ENCODE measurements around the gene ASB6. TPM values are rescaled to one million over a fixed set of nuclear protein-coding genes. Genes with fewer than 3 reads are reported as not detected.

Gene ASB6
- total and polyA plus RNA-seq, 2 of the 13 experiments (the other 11 are each of a cell fraction or from before 2014, with no cell fraction given) = 8.2 to 8.4 TPM

GRCh38 chr9:129626625-129627284 is 15.2 kb downstream of the ASB6 start (continued):
- TF ChIP-seq MYPOP (CRISPR knock-in tag; IDR thresholded peaks at IDR 0.05) (no peak), HMGA1 (CRISPR knock-in tag; conservative IDR thresholded peaks at IDR 0.05) (no peak), SMC3 (IDR thresholded peaks at IDR 0.05; ENCODE audit: low read length) (no peak), ASH2L (IDR thresholded peaks at IDR 0.05; ENCODE audit: insufficient read length, low read depth, low read length) (peak; percentile 19), ZNF564 (CRISPR knock-in tag; IDR thresholded peaks at IDR 0.05) (no peak), ZNF687 (CRISPR knock-in tag; IDR thresholded peaks at IDR 0.05) (peak; percentile 79), TBX3 (IDR thresholded peaks at IDR 0.05; ENCODE audit: borderline replicate concordance) (no peak), POLR2AphosphoS2 (IDR thresholded peaks at IDR 0.05; ENCODE audit: low read depth, low read length) (no peak), TFDP2 (CRISPR knock-in tag; IDR thresholded peaks at IDR 0.05) (0 out of 2 replicates have a peak, but pooled peaks have one; percentile 8), ZNF484 (CRISPR knock-in tag; IDR thresholded peaks at IDR 0.05; ENCODE audit: borderline replicate concordance, low read depth) (no peak), MYNN (CRISPR knock-in tag; IDR thresholded peaks at IDR 0.05; ENCODE audit: low read depth) (no peak), CBX5 (CRISPR knock-in tag; IDR thresholded peaks at IDR 0.05; ENCODE audit: borderline replicate concordance) (no peak), YY1 (IDR thresholded peaks at IDR 0.05; ENCODE audit: insufficient read depth, insufficient replicate concordance, low read depth, low read length) (peak; percentile 62), ESRRA (CRISPR knock-in tag; IDR thresholded peaks at IDR 0.05; ENCODE audit: low read depth) (no peak; the same call in 1 of the 2 replicates)
- TF ChIP-seq, protein P1, sequence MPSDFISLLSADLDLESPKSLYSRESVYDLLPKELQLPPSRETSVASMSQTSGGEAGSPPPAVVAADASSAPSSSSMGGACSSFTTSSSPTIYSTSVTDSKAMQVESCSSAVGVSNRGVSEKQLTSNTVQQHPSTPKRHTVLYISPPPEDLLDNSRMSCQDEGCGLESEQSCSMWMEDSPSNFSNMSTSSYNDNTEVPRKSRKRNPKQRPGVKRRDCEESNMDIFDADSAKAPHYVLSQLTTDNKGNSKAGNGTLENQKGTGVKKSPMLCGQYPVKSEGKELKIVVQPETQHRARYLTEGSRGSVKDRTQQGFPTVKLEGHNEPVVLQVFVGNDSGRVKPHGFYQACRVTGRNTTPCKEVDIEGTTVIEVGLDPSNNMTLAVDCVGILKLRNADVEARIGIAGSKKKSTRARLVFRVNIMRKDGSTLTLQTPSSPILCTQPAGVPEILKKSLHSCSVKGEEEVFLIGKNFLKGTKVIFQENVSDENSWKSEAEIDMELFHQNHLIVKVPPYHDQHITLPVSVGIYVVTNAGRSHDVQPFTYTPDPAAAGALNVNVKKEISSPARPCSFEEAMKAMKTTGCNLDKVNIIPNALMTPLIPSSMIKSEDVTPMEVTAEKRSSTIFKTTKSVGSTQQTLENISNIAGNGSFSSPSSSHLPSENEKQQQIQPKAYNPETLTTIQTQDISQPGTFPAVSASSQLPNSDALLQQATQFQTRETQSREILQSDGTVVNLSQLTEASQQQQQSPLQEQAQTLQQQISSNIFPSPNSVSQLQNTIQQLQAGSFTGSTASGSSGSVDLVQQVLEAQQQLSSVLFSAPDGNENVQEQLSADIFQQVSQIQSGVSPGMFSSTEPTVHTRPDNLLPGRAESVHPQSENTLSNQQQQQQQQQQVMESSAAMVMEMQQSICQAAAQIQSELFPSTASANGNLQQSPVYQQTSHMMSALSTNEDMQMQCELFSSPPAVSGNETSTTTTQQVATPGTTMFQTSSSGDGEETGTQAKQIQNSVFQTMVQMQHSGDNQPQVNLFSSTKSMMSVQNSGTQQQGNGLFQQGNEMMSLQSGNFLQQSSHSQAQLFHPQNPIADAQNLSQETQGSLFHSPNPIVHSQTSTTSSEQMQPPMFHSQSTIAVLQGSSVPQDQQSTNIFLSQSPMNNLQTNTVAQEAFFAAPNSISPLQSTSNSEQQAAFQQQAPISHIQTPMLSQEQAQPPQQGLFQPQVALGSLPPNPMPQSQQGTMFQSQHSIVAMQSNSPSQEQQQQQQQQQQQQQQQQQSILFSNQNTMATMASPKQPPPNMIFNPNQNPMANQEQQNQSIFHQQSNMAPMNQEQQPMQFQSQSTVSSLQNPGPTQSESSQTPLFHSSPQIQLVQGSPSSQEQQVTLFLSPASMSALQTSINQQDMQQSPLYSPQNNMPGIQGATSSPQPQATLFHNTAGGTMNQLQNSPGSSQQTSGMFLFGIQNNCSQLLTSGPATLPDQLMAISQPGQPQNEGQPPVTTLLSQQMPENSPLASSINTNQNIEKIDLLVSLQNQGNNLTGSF (CRISPR knock-in tag; IDR thresholded peaks at IDR 0.05) = peak; percentile 23; the same call in 1 of the 2 replicates
- TF ChIP-seq, protein P2, sequence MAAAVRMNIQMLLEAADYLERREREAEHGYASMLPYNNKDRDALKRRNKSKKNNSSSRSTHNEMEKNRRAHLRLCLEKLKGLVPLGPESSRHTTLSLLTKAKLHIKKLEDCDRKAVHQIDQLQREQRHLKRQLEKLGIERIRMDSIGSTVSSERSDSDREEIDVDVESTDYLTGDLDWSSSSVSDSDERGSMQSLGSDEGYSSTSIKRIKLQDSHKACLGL (CRISPR knock-in tag; IDR thresholded peaks at IDR 0.05) = peak; percentile 12; the same call in 1 of the 2 replicates
